GM21619 (cell line): ENCODE data around the gene REX1BD.
"Not testable (repeated sequence)": the region's sequence is repeated elsewhere in the genome, so short reads cannot be mapped to it uniquely, and the experiment has no call there.

Source experiments
- ATAC-seq: cut with Tn5 transposase; IDR thresholded peaks from one replicate; pipeline ENCODE4 v1.9.1; 2021; ENCODE audit not compliant: unreplicated experiment

REX1BD gene

GRCh38 chr19:18600692-18601397, 12.2 kb downstream of the REX1BD start:
- not testable (repeated sequence) for ATAC-seq

DNA sequence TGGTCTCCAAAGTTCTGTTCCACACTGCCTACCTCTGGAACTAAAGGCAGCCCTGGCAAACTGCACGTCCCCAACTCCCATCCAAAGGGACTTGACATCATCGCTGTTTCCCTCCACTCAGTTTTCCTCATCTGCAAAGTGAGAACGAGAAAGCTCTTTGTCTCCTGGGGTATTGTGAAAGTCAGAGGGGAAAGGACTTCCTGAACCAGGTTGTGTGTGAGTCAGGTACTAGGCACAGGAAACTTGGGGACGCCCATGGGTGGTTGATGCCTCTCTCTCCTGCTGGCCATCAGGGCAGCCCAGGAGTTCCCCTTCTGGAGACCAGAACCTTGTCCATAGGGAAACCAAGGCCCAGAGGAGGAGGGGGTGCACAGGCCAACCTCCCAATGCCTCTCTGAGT, 13.3 kb downstream of the REX1BD start:
- ATAC-seq = no peak

- ATAC-seq = no peak
These were observed 14.8 kb downstream of the REX1BD start for GRCh38 chr19:18603255-18603957.

GRCh38 chr19:18603958-18604819, 15.6 kb downstream of the REX1BD start:
- no peak for ATAC-seq

DNA sequence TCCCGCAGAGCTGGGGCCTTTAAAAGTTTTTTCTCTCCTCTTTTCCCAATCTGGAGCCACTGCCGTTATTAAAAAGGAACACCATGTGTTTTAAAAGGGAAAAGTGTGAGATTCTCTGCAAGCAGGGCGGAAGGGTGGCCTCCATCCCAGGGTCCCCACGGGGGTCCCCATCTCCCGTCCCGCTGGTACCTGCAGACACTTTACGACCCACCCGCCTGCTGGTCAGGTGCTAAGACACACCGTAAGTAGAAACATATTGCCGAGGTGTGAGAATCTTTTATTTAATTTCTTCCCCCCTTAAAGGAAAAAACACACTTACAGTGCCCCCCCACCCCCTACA, 16.2 kb downstream of the REX1BD start:
- no peak for ATAC-seq

GRCh38 chr19:18605196-18605545, 16.6 kb downstream of the REX1BD start:
- no peak for ATAC-seq

DNA sequence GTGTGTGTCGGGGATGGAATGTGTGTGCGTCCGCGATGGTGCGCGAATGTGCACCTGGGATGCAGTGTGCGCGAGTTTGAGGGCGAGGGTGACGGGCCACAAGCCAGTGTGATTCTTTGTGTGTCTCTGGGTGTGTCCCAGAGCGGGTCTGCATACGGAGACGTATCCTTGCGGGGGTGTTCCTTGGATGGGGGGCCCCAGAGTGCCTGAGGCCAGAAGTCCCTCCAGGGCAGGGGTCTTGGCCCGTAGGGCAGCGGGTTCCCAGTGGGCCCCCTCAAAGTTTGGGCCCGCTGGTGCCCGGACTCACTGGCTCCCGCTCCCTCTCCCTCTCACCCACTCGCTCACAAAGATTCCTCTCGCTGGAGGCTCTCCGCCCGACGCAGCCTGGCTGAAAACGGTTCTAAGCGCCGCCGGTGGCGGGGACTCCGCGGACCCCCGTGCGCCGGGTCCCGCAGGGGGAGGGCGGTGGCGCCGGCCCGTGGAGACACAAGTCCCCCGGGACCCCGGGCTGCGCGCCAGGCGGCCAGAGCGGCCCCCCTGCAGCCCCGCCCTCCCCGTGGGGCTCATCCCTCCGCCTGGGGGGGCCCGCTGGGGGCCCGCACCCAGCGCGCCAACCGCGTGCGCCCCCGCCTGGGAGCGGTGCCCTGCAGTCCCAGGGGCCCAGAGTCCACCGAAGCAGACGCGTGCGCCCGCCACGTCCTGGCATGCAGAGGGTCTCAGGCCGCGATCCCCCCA, 17.1 kb downstream of the REX1BD start:
- no peak for ATAC-seq

- no peak for ATAC-seq
These were observed 18.0 kb downstream of the REX1BD start, which contains the start of gene CRLF1 for GRCh38 chr19:18606281-18607225. CRLF1 (minus strand) TSS chr19:18606799; CDS start chr19:18606656, 143 bp downstream.

GRCh38 chr19:18607226-18608101, 18.9 kb downstream of the REX1BD start:
- no peak for ATAC-seq

GRCh38 chr19:18608102-18608804, 19.7 kb downstream of the REX1BD start:
- no peak for ATAC-seq

DNA sequence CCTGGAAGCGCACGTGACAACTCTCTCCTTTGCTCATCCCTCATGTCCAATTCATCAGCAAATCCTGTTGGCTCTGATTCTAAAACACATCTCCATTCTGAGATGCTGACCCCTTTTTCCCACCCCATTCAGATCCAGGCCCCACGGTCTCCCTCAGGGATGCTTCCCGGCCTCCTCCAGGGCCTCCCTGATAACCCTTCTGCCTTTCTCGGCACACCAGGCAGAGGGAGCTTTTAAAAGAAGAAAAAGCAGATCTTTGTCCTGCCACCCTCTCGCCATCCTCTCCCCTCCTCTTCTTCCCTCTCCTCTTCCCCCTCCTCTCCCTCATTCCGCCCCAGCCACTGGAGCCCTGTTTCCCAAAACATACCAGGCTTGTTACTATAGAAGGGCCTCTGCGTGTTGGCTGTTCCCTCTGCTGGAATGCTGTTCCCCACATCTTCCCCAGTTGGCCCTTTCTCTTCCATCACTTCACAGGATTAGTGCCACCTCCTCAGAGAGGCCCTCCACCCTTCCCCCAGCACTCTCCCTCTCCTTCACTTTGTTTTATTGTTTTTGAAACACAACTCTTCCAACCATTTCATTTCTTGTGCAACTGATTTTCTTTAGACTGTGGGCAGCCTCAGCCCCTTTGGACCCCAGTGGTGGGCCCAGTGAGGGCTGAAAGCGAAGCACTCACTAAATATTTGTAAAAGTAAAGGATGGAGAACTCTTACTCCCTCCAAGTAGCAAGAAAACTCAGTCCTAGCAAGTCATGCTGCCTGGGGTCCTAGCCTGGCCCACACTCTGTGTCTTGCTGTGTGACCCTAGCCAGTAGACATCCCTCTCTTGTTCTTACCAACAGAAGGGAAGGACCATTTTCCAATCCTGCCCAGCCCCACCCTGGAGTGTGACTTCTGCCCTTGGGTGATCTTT, 20.5 kb downstream of the REX1BD start:
- no peak for ATAC-seq

- ATAC-seq = no peak
These were observed 21.1 kb downstream of the REX1BD start for GRCh38 chr19:18609717-18610051.

DNA sequence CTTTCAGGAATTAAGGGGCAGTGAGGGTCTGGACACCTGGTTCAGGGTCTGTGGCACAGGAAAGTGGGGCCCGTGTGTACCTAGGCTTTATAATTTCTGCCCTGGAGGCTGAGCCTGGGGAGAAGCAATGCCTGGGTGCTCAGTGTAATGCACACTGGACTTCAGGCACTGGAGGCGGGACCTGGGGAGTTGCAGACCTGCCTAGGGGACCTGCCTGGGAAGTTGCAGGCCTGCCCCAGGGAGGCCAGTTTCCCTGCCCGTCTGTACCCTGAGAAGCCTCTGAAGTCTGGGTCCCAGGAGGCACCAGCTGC, 21.6 kb downstream of the REX1BD start:
- ATAC-seq = no peak

GRCh38 chr19:18610556-18611326, 22.1 kb downstream of the REX1BD start:
- no peak for ATAC-seq

- no peak for ATAC-seq
These were observed 22.9 kb downstream of the REX1BD start for GRCh38 chr19:18611327-18612050.

DNA sequence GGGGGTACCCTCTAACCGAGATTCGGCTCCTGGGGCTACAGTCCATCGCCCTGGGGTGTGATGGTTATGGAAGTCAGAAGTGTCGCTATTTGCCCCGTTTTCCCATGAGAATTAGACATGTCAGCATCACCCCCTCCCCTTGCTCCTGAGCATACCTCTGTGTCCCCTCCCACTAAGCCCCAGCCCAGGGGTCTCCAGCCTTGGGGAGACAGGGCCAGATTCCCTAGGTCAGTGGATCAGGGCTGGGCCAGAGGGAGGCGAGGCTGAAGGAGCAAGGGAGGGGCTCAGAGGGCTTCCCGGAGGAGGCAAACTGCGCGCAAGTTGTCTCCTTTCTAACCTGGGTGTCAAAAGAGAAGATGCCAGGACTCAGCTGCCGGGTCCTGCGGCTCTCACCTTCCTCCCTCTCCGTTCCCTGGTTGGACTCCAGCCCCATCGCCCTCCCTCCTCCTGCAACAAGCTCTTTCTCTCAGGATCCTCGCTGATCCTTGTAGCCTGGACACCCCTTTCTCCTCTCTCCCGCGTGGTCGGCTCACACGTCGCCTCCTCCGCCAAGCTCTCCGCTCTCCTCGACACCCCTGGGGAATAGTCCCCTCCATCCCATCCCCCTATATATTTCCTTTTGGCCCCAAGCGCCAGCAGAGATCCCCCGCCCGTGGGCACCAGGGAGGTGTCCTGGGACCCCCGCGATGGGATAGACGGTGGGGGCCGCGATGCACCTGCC, 23.6 kb downstream of the REX1BD start:
- ATAC-seq = no peak
